GM08714 (cell line): ENCODE measurements around the gene GPX1.
"Not testable (repeated sequence)": the region's sequence is repeated elsewhere in the genome, so short reads cannot be mapped to it uniquely, and the experiment has no call there.

Experiments
- H3K4me3 ChIP-seq: fragments of 200-500 bp; sonication (Bioruptor generic); 2 replicates; pipeline ENCODE4 v1.5.1; 2014; ENCODE audit warnings: mild to moderate bottlenecking, low read length, inconsistent platforms
- ZNF274 ChIP-seq: IDR thresholded peaks from 2 replicates; pipeline ENCODE4 v1.6.1; 2012; ENCODE audit warnings: mild to moderate bottlenecking, low read depth, low read length

GPX1 gene

GRCh38 chr3:49378249-49378895, 20.2 kb upstream of the GPX1 start:
- H3K4me3 ChIP-seq = no peak overlapping the region
- peak; percentile 59 for TF ChIP-seq ZNF274

- TF ChIP-seq ZNF274 = no peak
- H3K4me3 ChIP-seq = no peak overlapping the region
Measured at GRCh38 chr3:49377483-49377882, 19.3 kb upstream of the GPX1 start.

GRCh38 chr3:49371946-49372345, 13.8 kb upstream of the GPX1 start:
- no peak overlapping the region for H3K4me3 ChIP-seq
- TF ChIP-seq ZNF274 = no peak

- no peak overlapping the region for H3K4me3 ChIP-seq
- no peak for TF ChIP-seq ZNF274
Measured at GRCh38 chr3:49370585-49371290, 12.6 kb upstream of the GPX1 start.

- no peak overlapping the region for H3K4me3 ChIP-seq
- no peak for TF ChIP-seq ZNF274
Measured at GRCh38 chr3:49362561-49362960, 4.4 kb upstream of the GPX1 start.

- TF ChIP-seq ZNF274 = no peak
- no peak overlapping the region for H3K4me3 ChIP-seq
Measured at GRCh38 chr3:49359623-49360022, 1.5 kb upstream of the GPX1 start.

GRCh38 chr3:49358884-49359225, 702 bp upstream of the GPX1 start:
- peak overlapping the region; percentile 56; the same call in 1 of the 2 replicates for H3K4me3 ChIP-seq
- TF ChIP-seq ZNF274 = no peak

GRCh38 chr3:49357443-49358216, 523 bp downstream of the GPX1 start:
- peak overlapping the region; percentile 89 for H3K4me3 ChIP-seq

- peak overlapping the region; percentile 89 for H3K4me3 ChIP-seq
Measured at GRCh38 chr3:49357095-49357442, 1.1 kb downstream of the GPX1 start.

- no peak for TF ChIP-seq ZNF274
- no peak overlapping the region for H3K4me3 ChIP-seq
Measured at GRCh38 chr3:49352890-49353421, 5.2 kb downstream of the GPX1 start.

GRCh38 chr3:49352281-49352680, 5.9 kb downstream of the GPX1 start:
- no peak overlapping the region for H3K4me3 ChIP-seq
- no peak for TF ChIP-seq ZNF274

- no peak for TF ChIP-seq ZNF274
- no peak overlapping the region for H3K4me3 ChIP-seq
Measured at GRCh38 chr3:49351521-49352011, 6.6 kb downstream of the GPX1 start.

GRCh38 chr3:49349348-49350114, 8.6 kb downstream of the GPX1 start:
- H3K4me3 ChIP-seq = no peak overlapping the region
- no peak for TF ChIP-seq ZNF274

GRCh38 chr3:49348361-49348760, 9.8 kb downstream of the GPX1 start:
- not testable (repeated sequence) for H3K4me3 ChIP-seq

- TF ChIP-seq ZNF274 = no peak
- no peak overlapping the region for H3K4me3 ChIP-seq
Measured at GRCh38 chr3:49346797-49347251, 11.3 kb downstream of the GPX1 start.
